GM12878 (cell line): ENCODE results near the gene PACS2. TPM values are rescaled to one million over a fixed set of nuclear protein-coding genes. Genes with fewer than 3 reads are reported as not detected.
"Not testable (repeated sequence)": the region's sequence is repeated elsewhere in the genome, so short reads cannot be mapped to it uniquely, and the experiment has no call there.

Source experiments
- ATAC-seq: fragments of 200-7000 bp; cut with Tn5 transposase; 3 replicates; pipeline ENCODE4 v1.9.1; 2020; ENCODE audit warnings: mild to moderate bottlenecking, moderate library complexity
- BruUV-seq: library from RNA; stranded (reverse); fragments of 400-500 nt; replicated peaks from 2 replicates; lab custom pipeline; 2021; lab: Mats Ljungman, UMichigan
- CTCF ChIA-PET: fragments of 300-600 bp; sonication (Branson Sonifier 250); formaldehyde crosslinking; extraction: SDS; loops from one replicate; lab custom pipeline; 2021; ENCODE audit warnings: inconsistent platforms; lab: Yijun Ruan, JAX
- POLR2A ChIA-PET: fragments of 350-600 bp; formaldehyde crosslinking; extraction: SDS; loops from one replicate; lab custom pipeline; 2021; ENCODE audit warnings: inconsistent platforms; lab: Charles Lee
- RAD21 ChIA-PET: fragments of 300-600 bp; sonication (Branson Sonifier 250); formaldehyde crosslinking; loops from one replicate; lab custom pipeline; 2023; ENCODE audit warnings: antibody characterized with exemption; ENCODE audit not compliant: unreplicated experiment; lab: Charles Lee
- SMC1A ChIA-PET: fragments of 300-600 bp; sonication (Branson Sonifier 250); formaldehyde crosslinking; loops from one replicate; lab custom pipeline; 2023; ENCODE audit not compliant: unreplicated experiment, uncharacterized antibody; lab: Charles Lee
- DNase-seq: peaks from one replicate; pipeline ENCODE4 v3.0.0-alpha.2; 2011; ENCODE audit warnings: low read depth, low spot score
- FAIRE-seq: peaks from 3 replicates; lab custom pipeline; 2011; peaks lifted over from hg19 to GRCh38; lab: Jason Lieb, UNC
- H2AFZ ChIP-seq: 2 replicates; pipeline ENCODE4 v1.6.0; 2011; ENCODE audit warnings: low read depth, low read length, control low read depth; ENCODE audit not compliant: control insufficient read depth
- H3K27ac ChIP-seq: 2 replicates; pipeline ENCODE4 v1.5.1; 2011; ENCODE audit warnings: control low read depth; ENCODE audit not compliant: control insufficient read depth, insufficient read depth
- H3K27me3 ChIP-seq, 2 experiments: replicated peaks in 1 of 2; 2 replicates each; pipeline versions ENCODE4 v1.6.0 to v1.6.1; 2011; ENCODE audit warnings: low read length in 1 of 2; ENCODE audit not compliant: control insufficient read depth in 2 of 2, insufficient read depth in 2 of 2
- H3K36me3 ChIP-seq, 2 experiments: 2 replicates each; pipeline ENCODE4 v1.5.1; 2011; ENCODE audit warnings: low read length in 1 of 2; ENCODE audit not compliant: control insufficient read depth in 2 of 2, insufficient read depth in 2 of 2
- H3K4me1 ChIP-seq: 2 replicates; pipeline ENCODE4 v1.6.1; 2011; ENCODE audit warnings: mild to moderate bottlenecking, low read length, moderate library complexity, mixed read lengths; ENCODE audit not compliant: control insufficient read depth, insufficient read depth
- H3K4me2 ChIP-seq: 2 replicates; pipeline ENCODE4 v1.6.0; 2011; ENCODE audit warnings: control low read depth; ENCODE audit not compliant: control insufficient read depth, insufficient read depth
- H3K4me3 ChIP-seq: fragments of 200-600 bp; sonication (generic); 2 replicates; pipeline ENCODE4 v1.5.1; 2016
- H3K79me2 ChIP-seq: 2 replicates; pipeline ENCODE4 v1.6.0; 2011; ENCODE audit warnings: low read length; ENCODE audit not compliant: control insufficient read depth, insufficient read depth
- H3K9ac ChIP-seq: 2 replicates; pipeline ENCODE4 v1.8.0; 2011; ENCODE audit warnings: low read length, control low read depth, mixed read lengths; ENCODE audit not compliant: control insufficient read depth, insufficient read depth
- H3K9me3 ChIP-seq: replicated peaks from 3 replicates; pipeline ENCODE4 v1.5.1; 2011; ENCODE audit warnings: mild to moderate bottlenecking, low read length; ENCODE audit not compliant: control insufficient read depth, insufficient read depth
- H4K20me1 ChIP-seq: 2 replicates; pipeline ENCODE4 v1.6.0; 2011; ENCODE audit not compliant: control insufficient read depth, insufficient read depth
- GABPA ChIP-seq: IDR thresholded peaks from 2 replicates; pipeline ENCODE4 v1.6.1; 2014; ENCODE audit warnings: antibody characterized with exemption, low read depth, mild to moderate bottlenecking, inconsistent platforms
- GATAD2B ChIP-seq: fragments of 450-650 bp; conservative IDR thresholded peaks from 2 replicates; pipeline ENCODE4 v1.6.1; 2017; ENCODE audit warnings: low read depth, mild to moderate bottlenecking, moderate library complexity
- NR2F1 ChIP-seq: fragments of 450-650 bp; conservative IDR thresholded peaks from 2 replicates; pipeline ENCODE4 v1.6.1; 2017; ENCODE audit warnings: mild to moderate bottlenecking
- WGBS: methylation state at CpG from one replicate; pipeline ENCODE4 v1.1.6; 2016; ENCODE audit warnings: low lambda C conversion rate; ENCODE audit not compliant: insufficient replicate concordance, insufficient coverage; ENCODE audit errors: missing lambda C conversion rate; 5-methylcytosine and 5-hydroxymethylcytosine counted together
- in situ Hi-C: fragments of 300-500 bp; cut with MboI; formaldehyde crosslinking; loops from 9 replicates; pipeline ENCODE4 v1.14.3; 2018; ENCODE audit warnings: mixed read lengths
- intact Hi-C: fragments of 100-400 bp; cut with micrococcal nuclease; formaldehyde crosslinking; loops from one replicate; pipeline ENCODE4 v1.14.2; 2022; ENCODE audit not compliant: unreplicated experiment
- polyA plus RNA-seq, 11 experiments: library from polyadenylated mRNA; depleted of rRNA in 4 of 11; unstranded in 6 of 11; stranded (reverse) in 5 of 11; fragments of >200 nt; fragmentation: Nextera tagmentation in 4 of 11; fragmentation: Illumina TruSeq in 1 of 11; extraction: Ambion mirVana in 4 of 11; extraction: Trizol in 1 of 11; gene quantifications; 1 replicate in 1 of 11; 2 replicates in 10 of 11; pipeline versions ENCODE4 v1.2.1 to v1.2.3, GENCODE V29; 2011 to 2016; ENCODE audit warnings: inconsistent platforms in 2 of 11, missing spikeins in 2 of 11, low read depth in 1 of 11
- total RNA-seq, 4 experiments: library from RNA; depleted of rRNA in 3 of 4; stranded (reverse); fragments of >200 nt in 3 of 4; fragmentation: Illumina TruSeq in 1 of 4; extraction: Trizol in 1 of 4; gene quantifications; 2 replicates each; pipeline versions ENCODE4 v1.2.1 to v1.2.3, GENCODE V29; 2013 to 2021

PACS2 gene
- total and polyA plus RNA-seq, 10 of the 15 experiments (the other 5 are each of a cell fraction or from before 2014, with no cell fraction given) = 0.21 to 37.3 (median 9.4) TPM

GRCh38 chr14:105326891-105327694, 12.5 kb downstream of the PACS2 start:
- DNase-seq = no peak
- intact Hi-C loops = no loop called here
- Histone ChIP-seq H2AFZ (no peak overlapping the region), H4K20me1 (no peaks in the 10 kb centered on the region), H3K4me3 (no peak overlapping the region), H3K36me3 (no peaks in the 10 kb centered on the region), H3K27ac (no peak overlapping the region), H3K27me3 (no peaks in the 10 kb centered on the region), H3K9me3 (no peaks in the 10 kb centered on the region), H3K79me2 (no peaks in the 10 kb centered on the region), H3K4me1 (peaks cover 3% of the 10 kb centered on the region; the same call in 1 of the 2 replicates), H3K4me2 (no peak overlapping the region), H3K9ac (no peak overlapping the region)
- POLR2A ChIA-PET = no interaction called here
- no peak for ATAC-seq
- RAD21 ChIA-PET = no interaction called here
- 80% methylated on average over 34 of the region's 34 CpGs for WGBS
- SMC1A ChIA-PET = no interaction called here
- no peak for FAIRE-seq
- no TSS peak for BruUV-seq
- in situ Hi-C loops = no loop called here
- CTCF ChIA-PET = no interaction called here
- TF ChIP-seq NR2F1 (no peak), GABPA (no peak), GATAD2B (no peak)

DNA sequence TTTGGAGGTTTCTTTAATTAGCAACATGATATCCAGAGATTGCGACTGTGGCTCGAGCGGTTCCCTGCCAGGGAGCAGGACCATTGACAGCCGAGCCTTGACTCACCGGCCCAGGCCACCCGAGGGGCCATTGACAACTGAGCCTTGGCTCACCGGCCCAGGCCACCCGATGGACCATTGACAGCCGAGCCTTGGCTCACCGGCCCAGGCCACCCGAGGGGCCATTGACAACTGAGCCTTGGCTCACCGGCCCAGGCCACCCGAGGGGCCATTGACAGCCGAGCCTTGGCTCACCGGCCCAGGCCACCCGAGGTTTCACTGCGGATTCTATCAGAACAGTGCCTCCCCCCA, 13.1 kb downstream of the PACS2 start:
- ATAC-seq, H3K27ac ChIP-seq, SMC1A ChIA-PET, H3K9ac ChIP-seq, POLR2A ChIA-PET, DNase-seq, BruUV-seq, RAD21 ChIA-PET, in situ Hi-C loops, H2AFZ ChIP-seq, CTCF ChIA-PET, H3K4me3 ChIP-seq, H3K27me3 ChIP-seq, H3K4me1 ChIP-seq, H3K4me2 ChIP-seq, H3K36me3 ChIP-seq, intact Hi-C loops, H3K79me2 ChIP-seq, H4K20me1 ChIP-seq, H3K9me3 ChIP-seq, FAIRE-seq: not testable (repeated sequence)
- WGBS = 84% methylated on average over 16 of the region's 17 CpGs
